ELR (cell line): Measurements from ENCODE around the gene TRDN.

Source experiments
- DNase-seq: peaks from one replicate; pipeline ENCODE4 v3.0.0-alpha.2; 2015; ENCODE audit warnings: low read depth

The TRDN gene

DNA sequence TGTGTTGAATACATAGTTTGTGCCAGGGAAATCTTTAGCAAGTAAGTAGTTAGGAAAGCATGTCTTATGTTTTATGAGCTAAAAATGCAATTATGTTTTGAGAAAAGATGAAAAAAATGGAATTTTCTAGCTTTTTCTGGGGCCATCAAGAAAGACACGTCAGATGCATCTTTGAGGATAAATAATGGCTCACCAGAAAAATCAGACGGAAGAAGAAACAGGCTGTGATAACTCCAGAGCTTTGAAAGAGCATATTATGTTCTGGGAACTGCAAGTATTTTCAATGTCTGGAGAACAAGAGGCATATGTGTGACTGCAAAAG, 467.0 kb downstream of the TRDN start:
- no peak for DNase-seq

- no peak for DNase-seq
Observed at GRCh38 chr6:123168892-123169773, 467.6 kb downstream of the TRDN start.

GRCh38 chr6:123168466-123168865, 468.3 kb downstream of the TRDN start:
- DNase-seq = no peak
